GM04503 (cell line): ENCODE measurements around the gene VENTX.
"Not testable (repeated sequence)": the region's sequence is repeated elsewhere in the genome, so short reads cannot be mapped to it uniquely, and the experiment has no call there.

ENCODE experiments used
- DNase-seq: peaks from one replicate; pipeline ENCODE4 v3.0.0-alpha.2; 2012; ENCODE audit warnings: low read depth

VENTX gene

DNA sequence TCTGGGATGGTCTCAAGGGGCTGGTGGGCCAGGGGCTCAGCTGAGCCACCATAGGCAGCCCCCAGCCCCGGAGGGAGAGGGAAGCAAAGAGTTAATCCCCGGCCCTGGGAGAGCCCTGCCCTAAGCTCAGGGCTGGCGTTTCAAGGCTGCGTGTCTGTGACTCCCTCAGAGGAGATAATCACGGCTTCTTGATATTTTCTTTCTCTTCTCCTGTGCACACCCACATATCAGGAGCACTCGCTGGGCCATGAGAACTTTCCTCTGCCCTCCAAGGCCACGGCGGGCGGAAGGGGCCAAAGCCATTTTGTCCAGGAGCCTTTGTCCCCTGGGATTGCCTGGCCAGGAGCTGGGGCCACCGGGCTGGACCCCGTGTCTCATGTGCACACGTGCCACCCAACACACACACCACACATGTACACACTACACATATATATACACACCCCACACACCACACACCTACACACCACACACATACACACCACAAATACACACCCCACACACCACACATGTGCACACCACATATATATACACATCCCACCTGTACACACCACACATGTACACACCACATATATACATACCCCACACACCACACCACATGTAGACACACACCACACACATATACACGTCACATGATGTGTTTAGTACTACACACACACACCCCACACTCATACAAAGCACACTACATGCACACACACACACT lies 16.9 kb downstream of the VENTX start:
- DNase-seq, result no peak

DNA sequence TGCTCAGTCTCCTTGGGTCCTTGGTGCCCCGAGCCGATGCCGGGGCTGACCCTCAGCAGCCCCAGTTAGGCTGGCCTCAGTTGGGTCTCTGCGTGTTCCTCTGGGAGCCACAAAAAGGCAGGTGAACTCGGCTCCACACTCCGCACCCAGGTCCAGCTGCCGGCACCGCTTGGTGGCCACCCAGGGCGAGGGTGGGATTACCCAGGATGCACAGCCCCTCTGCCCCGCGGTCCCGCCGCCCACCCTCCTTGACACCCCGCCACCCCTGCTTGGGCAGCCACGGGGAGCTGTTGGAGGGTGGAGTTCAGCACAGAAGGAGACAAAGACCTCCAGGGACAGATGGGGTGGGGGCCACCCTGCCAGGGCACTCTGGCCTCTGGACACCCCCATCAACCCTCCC lies 17.7 kb downstream of the VENTX start:
- no peak for DNase-seq

GRCh38 chr10:133257489-133258065 lies 19.9 kb downstream of the VENTX start:
- DNase-seq, result no peak

DNA sequence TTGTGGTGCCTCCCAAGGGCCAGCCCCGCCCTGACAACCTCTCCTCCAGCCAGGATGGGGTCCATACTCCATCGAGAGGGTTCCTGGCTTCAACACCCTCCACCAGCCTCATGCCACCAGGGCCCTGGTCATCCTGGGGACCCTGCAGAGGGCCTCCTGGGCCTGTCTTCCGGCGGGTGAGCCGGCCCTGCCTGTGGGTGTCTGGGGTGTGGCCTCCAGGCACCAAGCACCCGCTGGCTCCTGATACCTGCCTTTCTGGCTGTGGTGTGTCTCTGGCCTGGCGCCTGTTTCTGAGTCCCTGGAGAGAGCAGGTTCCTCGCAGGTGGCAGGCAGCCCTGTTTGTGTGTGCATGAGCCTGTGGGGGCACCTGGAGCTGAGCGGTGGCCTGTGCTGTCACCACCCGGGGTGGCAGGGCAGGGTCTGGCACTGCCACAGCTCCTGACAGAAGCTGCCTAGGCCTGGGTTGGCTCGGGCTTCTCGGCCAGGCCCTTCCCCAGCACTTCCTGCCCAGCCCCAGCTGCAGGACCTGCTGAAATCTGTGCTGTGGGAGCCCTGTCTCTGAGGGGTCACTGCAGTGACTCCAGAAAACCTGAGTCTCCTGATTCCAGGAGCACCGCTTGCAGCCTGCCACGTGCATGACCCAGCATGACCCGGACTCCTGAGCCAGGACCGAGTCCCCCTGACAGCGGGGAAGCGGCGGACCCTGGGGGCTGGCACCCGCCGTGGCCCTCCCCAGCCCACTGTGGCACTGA lies 20.6 kb downstream of the VENTX start:
- DNase-seq, result no peak

DNA sequence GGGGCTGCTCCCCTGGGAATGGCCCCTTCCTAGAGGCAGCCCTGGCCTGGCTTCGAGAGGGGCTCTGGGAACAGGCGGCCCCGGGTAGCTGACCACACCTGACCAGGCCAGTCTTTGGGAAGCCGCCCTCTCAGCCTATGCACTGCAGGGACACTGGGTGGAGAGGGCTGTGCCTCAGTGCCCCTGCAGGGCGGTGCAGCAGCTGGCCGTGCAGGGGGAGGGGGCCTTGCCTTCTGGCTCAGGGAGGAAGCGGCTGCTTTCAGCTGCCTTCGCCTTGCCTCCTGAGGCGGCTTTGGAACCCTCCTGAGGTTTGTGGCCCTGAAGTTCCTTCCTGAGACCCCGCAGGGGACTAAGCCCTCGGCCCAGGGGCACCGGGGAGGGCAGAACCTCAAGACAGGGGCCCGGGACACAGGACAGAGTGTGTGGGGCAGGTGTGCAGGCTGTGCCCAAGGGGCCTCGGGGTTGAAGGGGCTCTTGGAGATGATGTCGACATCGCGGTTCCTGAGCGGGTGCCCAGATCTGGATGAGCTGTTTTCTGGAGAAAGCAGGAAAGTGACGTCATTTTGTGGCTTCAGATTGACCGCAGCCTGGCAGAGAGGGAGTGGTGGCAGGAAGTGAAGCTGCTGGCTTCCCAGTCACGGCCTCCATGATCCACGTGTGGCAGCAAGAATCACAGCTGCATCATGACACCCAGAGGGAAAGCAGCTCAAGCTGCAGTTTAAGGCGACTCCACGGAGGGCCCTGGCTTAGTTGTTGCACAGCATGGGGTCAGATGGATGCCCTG lies 21.4 kb downstream of the VENTX start:
- peak; percentile 95 for DNase-seq

- no peak for DNase-seq
Measured at GRCh38 chr10:133259602-133259989, 21.9 kb downstream of the VENTX start.

GRCh38 chr10:133260895-133261725 lies 23.5 kb downstream of the VENTX start:
- DNase-seq, result no peak

GRCh38 chr10:133261726-133262325 lies 24.2 kb downstream of the VENTX start:
- DNase-seq, result no peak

DNA sequence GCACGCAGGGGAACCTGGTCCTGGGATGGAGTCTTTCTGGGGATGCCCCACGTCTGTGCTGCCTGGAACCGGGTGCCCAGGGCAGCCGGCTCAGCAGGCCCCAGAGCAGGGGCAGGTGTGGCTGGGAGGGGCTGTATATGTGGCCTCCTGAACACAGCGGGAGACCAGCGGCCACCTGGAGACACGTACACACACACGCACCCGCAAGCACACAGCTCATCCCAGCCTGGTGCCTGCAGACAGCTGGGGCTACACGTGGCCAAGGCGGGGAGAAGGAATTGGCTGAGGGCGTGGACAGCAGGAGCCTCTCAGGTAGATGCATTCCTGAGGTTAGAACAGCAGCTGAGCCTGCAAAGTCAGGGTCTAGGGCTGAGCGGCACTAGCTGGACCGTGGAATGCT lies 25.0 kb downstream of the VENTX start:
- DNase-seq, result no peak

DNA sequence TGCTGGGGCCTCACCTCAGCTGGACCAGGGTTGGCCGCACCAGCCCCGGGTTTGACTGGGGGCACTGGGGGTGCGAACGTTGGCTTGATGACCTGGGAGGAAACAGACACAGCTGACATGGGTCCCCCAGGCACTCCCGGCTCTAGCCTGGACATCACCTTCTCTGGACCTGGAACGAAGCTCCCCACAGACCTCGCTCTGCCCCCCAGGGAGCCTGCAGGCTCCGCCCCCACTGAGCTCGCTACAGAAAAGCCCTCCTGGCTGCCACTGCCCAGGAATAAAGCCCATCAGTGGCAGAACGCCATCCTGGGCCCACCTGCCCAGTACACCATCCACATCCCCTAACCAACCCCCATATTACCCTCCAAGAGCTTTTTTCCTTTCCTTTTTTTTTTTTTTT lies 26.0 kb downstream of the VENTX start:
- DNase-seq, result no peak

DNA sequence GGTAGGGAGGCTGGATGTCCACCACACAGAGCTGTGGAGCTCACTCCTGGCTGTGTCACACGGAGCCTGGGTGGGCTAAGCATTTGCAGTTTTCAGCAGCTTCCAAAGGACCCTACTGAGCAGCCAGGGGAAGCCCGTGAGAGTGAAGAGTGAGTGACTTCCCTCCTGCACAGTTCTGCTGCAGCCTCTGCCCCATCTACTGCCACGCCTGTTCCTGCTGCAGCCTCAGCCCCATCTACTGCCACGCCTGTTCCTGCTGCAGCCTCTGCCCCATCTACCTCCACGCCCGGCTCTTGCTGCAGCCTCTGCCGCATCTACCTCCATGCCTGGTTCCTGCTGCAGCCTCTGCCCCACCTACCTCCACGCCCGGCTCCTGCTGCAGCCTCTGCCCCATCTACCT lies 26.8 kb downstream of the VENTX start:
- no peak for DNase-seq

GRCh38 chr10:133265052-133265451 lies 27.4 kb downstream of the VENTX start:
- DNase-seq, result not testable (repeated sequence)

- DNase-seq, result no peak
Measured at GRCh38 chr10:133266056-133266795, 28.6 kb downstream of the VENTX start.

DNA sequence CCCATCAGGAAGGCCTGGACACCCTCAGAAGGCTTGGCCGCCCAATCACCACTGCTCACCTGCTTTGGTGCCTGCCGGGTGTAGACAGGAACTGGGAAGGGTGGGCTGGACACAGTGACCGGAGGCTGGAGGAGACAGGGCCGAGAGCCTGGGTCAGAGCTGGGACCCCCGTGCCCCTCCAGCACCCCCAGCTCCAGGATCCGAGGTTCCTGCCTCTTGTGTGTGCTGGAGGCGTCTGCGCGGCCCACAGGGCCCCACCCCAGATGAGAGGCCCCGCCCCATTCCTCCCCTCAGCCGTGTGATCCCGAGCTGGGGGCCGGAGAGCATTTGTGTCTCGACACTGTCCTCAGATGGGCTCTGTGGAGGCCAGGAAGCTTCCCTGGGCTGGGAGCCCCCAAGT lies 29.6 kb downstream of the VENTX start:
- no peak for DNase-seq

DNA sequence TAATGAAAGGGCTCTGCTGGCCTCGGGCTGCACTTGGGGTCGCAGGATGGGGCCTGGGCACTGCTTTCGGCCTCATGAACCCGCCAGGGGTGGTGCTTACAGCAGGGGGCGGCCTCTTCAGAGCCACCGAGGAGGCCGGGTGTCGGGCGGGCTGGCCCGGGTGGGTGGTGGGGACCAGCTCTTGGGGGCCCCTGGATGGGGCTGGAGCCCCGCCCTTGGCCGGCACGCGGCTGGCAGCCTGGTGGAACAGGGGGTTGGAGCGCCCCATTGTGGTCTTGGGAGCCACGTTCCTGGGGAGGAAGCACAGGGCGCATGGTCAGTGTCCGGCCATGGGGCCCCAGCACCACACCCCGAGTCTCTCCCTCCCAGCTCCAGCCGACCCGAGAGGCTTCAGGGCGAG lies 30.2 kb downstream of the VENTX start:
- no peak for DNase-seq

DNA sequence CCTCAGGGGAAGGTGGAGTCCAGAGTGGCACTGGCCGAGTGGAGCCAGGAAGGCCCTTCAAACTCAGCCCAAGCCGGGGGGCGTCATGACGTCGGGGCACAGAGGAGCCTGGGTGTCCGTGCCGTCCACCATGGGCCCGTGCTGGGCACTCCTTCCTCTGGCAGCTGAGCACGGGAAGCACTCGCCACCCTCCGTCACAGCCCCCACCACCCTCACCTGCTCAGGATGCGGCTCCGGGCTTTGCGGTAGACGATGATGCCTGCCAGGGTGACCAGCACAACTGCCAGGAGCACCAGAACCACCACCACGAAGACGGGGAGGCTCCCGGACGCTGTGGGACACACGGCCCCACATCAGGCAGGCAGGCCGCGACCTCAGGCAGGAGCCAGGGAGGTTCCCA lies 30.9 kb downstream of the VENTX start:
- no peak for DNase-seq

DNA sequence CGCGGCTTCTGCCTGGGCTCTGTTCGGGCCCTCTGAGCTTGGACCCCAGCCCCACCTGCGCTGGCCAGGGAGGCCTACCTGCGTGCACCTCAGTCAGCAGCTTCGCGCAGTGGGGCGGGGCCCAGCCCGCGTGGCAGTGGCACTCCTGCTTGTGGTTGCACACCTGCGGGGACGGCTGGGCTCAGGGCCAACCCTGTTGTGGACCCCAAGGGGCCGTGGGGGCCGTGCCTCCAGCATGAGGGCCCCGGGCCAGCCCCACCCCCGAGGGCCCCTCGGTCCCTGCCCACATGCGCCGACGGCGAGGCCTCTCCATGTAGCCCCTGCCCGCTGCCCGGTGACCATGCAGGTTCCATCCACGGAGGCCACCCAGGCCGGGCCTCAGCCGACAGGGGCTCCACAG lies 31.7 kb downstream of the VENTX start:
- no peak for DNase-seq

GRCh38 chr10:133270204-133270603 lies 32.5 kb downstream of the VENTX start:
- DNase-seq, result no peak

DNA sequence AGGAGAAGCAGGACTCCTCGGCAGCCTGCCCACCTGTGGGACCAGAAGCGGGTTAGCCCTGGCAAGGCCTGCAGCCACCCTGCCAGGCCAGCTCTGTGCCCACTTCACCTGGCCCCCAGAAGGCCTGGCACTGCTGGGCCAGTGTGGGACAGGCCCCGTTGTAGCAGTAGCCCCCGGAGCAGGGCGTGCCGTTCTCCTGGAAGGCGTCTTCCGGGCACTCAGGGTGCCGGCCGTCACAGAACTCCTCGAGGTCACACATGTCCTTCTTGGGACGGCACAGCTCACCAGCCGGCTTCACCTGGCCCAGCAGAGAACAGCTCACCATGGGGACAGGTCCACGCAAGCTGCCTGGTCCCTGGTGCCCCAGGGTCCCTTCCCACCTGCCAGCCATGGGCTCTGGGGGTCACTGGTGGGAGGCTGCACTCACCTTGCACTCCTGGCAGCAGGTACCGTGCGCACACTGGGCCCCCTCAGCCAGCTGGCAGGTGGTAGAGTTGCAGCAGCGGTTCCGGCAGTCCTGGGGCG lies 33.2 kb downstream of the VENTX start:
- no peak for DNase-seq

- no peak for DNase-seq
Measured at GRCh38 chr10:133271521-133272300, 34.1 kb downstream of the VENTX start.
